Right lobe of liver (tissue), 6 donors: ENCODE data around the gene MYO10. TPM values are rescaled to one million over a fixed set of nuclear protein-coding genes. Genes with fewer than 3 reads are reported as not detected.
A peak's percentile ranks its signal among the peaks of the same experiment; 100 is the strongest.

Experiments
- ATAC-seq, 4 donors: fragments of 200-7000 bp; cut with Tn5 transposase; one replicate each; pipeline ENCODE4 v1.9.1; 2020; ENCODE audit warnings: mild to moderate bottlenecking in 4 of 4, moderate library complexity in 4 of 4
- DNase-seq, 3 donors: peaks; one replicate each; pipeline ENCODE4 v3.0.0-alpha.2; 2020
- H3K27ac ChIP-seq, 3 donors: fragments of 200-600 bp; one replicate each; pipeline ENCODE4 v1.8.0; 2022
- H3K27me3 ChIP-seq, 2 donors: fragments of 200-600 bp; one replicate each; pipeline ENCODE4 v1.8.0; 2022
- H3K36me3 ChIP-seq, 4 donors: fragments of 200-600 bp; sonication (generic) in 1 of 4; one replicate each; pipeline versions ENCODE4 v1.5.1 to v1.8.0; 2017 to 2022; ENCODE audit warnings: control low read depth in 1 of 4
- H3K4me1 ChIP-seq, 4 donors: fragments of 200-600 bp; sonication (generic) in 1 of 4; one replicate each; pipeline versions ENCODE4 v1.5.1 to v1.8.0; 2017 to 2022; ENCODE audit warnings: control low read depth in 1 of 4
- H3K4me3 ChIP-seq, 3 donors: fragments of 200-600 bp; one replicate each; pipeline ENCODE4 v1.8.0; 2022
- H3K9me3 ChIP-seq, 4 donors: fragments of 200-600 bp; sonication (generic) in 1 of 4; one replicate each; pipeline versions ENCODE4 v1.5.1 to v1.8.0; 2017 to 2022; ENCODE audit warnings: control low read depth in 1 of 4
- POLR2A ChIP-seq: fragments of 450-650 bp; IDR thresholded peaks from one replicate; pipeline ENCODE4 v1.6.1; 2017; ENCODE audit warnings: antibody characterized with exemption, mild to moderate bottlenecking
- WGBS: methylation state at CpG from one replicate; pipeline ENCODE4 v1.1.6; 2018; ENCODE audit warnings: low coverage, low lambda C conversion rate; ENCODE audit not compliant: insufficient coverage; ENCODE audit errors: missing lambda C conversion rate; 5-methylcytosine and 5-hydroxymethylcytosine counted together
- intact Hi-C, 2 donors: fragments of 100-400 bp; cut with DNase I; formaldehyde crosslinking; loops; one replicate each; pipeline versions ENCODE4 v1.11.2 to v1.14.1; 2022
- total RNA-seq, 6 experiments: library from RNA; depleted of rRNA in 2 of 6; stranded (reverse); fragments of >200 nt in 2 of 6; fragmentation: NEBNext Ultra II Directional in 3 of 6; extraction: Animal tissue kit (Norgen Biotek cat#: 25700) in 3 of 6; gene quantifications; one replicate each; pipeline versions ENCODE4 v1.1.0 to v1.2.4, GENCODE V29; 2016 to 2023
- TF ChIP-seq, protein P1 (sequence below), 4 donors: fragments of 200-600 bp in 3 of 4; fragments of 450-650 bp in 1 of 4; IDR thresholded peaks; one replicate each; pipeline versions ENCODE4 v1.5.1 to v1.8.0; 2016 to 2022; ENCODE audit warnings: antibody characterized with exemption in 4 of 4, mild to moderate bottlenecking in 2 of 4
- donor health status: DM: no; HTN: yes; CAD: no.
- donor health status: DM: no; HTN: no; CAD: no.
- donor health status: DM: no; HTN: no; CAD: no.
- donor health status: DM: no; HTN: yes; CAD: no.
- donor health status: DM: no; HTN: yes; CAD: no.

The MYO10 gene
- total RNA-seq, 6 experiments from 2014 or later: 3.9 to 13.1 (median 6.9) TPM

DNA sequence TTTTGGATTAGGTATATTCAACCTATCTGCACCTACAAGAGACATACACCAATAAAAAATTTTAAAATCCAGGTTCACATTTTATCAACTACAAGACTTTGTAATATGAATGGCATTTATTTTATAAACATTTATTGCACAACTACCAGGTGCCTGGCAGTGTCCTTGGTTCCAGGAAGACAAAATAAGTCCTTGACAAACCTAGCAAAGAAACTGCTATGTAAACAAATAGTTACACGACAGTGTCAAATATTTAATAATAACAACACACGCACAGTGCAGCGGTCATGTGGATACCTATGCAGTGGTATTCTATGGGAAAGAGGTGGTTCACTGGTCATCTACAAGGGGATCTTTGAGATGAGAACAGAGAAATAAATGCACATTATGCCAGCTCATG is 120.7 kb downstream of the MYO10 start:
- intact Hi-C loops: no loop called here
- H3K27ac ChIP-seq: no peak overlapping the region
- no peaks in the 10 kb centered on the region for H3K9me3 ChIP-seq
- H3K27me3 ChIP-seq: no peaks in the 10 kb centered on the region
- WGBS: 33% methylated on average over 3 of the region's 3 CpGs
- H3K36me3 ChIP-seq: no peaks in the 10 kb centered on the region
- no peak for ATAC-seq
- peaks cover 0 to 11% (median 0%) of the 10 kb centered on the region in 4 donors for H3K4me1 ChIP-seq
- TF ChIP-seq, protein P1, sequence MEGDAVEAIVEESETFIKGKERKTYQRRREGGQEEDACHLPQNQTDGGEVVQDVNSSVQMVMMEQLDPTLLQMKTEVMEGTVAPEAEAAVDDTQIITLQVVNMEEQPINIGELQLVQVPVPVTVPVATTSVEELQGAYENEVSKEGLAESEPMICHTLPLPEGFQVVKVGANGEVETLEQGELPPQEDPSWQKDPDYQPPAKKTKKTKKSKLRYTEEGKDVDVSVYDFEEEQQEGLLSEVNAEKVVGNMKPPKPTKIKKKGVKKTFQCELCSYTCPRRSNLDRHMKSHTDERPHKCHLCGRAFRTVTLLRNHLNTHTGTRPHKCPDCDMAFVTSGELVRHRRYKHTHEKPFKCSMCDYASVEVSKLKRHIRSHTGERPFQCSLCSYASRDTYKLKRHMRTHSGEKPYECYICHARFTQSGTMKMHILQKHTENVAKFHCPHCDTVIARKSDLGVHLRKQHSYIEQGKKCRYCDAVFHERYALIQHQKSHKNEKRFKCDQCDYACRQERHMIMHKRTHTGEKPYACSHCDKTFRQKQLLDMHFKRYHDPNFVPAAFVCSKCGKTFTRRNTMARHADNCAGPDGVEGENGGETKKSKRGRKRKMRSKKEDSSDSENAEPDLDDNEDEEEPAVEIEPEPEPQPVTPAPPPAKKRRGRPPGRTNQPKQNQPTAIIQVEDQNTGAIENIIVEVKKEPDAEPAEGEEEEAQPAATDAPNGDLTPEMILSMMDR (IDR thresholded peaks at IDR 0.05): no peak
- no peak for TF ChIP-seq POLR2A
- H3K4me3 ChIP-seq: no peak overlapping the region
- DNase-seq: no peak

- ATAC-seq: peak in 1 of 4 donors; percentile 41
- Histone ChIP-seq H3K4me1 (peaks cover 0 to 11% (median 0%) of the 10 kb centered on the region in 4 donors), H3K9me3 (no peaks in the 10 kb centered on the region), H3K27me3 (no peaks in the 10 kb centered on the region), H3K4me3 (no peak overlapping the region), H3K27ac (no peak overlapping the region), H3K36me3 (no peaks in the 10 kb centered on the region)
- intact Hi-C loops: no loop called here
- TF ChIP-seq, protein P1 (IDR thresholded peaks at IDR 0.05): no peak
- DNase-seq: no peak
- 70% methylated on average over 3 of the region's 4 CpGs for WGBS
These were observed 123.2 kb downstream of the MYO10 start for GRCh38 chr5:16812911-16813310.

DNA sequence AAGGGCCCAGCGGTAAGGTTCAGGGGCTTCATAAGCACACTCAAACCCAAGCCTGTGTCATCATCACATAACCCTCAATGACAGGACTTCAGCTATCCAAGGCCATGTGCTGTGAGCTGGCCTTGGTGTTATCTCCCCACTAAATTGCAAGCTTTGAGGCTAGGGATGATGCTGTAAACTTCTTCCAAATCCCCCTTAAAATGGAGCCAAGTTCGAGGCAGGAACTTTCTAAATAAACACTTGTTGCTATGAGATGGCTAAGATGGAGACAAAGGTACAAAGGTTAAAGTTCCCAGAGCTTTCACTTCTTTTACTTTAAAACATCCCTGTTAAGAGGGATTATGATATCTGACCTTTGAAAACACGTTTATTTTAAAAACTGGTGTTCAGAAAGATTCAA is 123.6 kb downstream of the MYO10 start:
- ATAC-seq (peak in 3 of 4 donors; percentile 20 to 41 (median 26)), DNase-seq (no peak)
- no peaks in the 10 kb centered on the region for H3K36me3 ChIP-seq
- H3K4me3 ChIP-seq: no peak overlapping the region
- intact Hi-C loops: no loop called here
- no peak overlapping the region for H3K27ac ChIP-seq
- 23% methylated on average over 2 of the region's 3 CpGs for WGBS
- no peaks in the 10 kb centered on the region for H3K9me3 ChIP-seq
- TF ChIP-seq, protein P1 (IDR thresholded peaks at IDR 0.05): no peak
- no peak for TF ChIP-seq POLR2A
- H3K4me1 ChIP-seq: peaks cover 0 to 11% (median 0%) of the 10 kb centered on the region in 4 donors
- H3K27me3 ChIP-seq: no peaks in the 10 kb centered on the region

DNA sequence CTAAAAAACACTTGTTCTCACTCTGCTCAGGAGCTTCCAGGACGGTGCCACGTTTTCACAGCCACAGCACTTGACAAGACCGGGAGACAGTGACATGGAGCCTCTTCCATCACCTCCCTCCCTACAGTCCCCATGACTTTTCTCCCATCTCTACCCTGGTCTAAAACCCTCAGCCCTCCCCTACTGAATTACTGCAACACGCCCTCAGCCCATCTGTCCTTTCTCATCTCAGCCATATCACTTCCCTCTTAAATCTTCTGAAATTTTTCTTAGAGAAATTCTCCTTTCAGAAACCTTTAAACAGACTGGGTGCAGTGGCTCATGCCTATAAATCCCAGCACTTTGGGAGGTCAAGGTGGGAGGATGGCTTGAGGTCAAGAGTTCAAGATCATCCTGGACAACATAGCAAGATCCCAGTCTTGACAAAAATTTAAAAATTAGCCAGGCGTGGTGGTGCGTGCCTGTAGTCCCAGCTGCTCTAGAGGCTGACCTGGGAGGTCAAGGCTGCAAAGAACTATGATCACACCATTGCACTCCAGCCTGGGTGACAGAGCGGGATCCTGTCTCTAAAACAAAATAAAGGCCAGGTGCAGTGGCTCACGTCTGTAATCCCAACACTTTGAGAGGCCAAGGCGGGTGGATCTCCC is 125.8 kb downstream of the MYO10 start:
- intact Hi-C loops: no loop called here
- DNase-seq (no peak), ATAC-seq (no peak)
- Histone ChIP-seq H3K27me3 (no peaks in the 10 kb centered on the region), H3K4me1 (peaks cover 0 to 10% (median 0%) of the 10 kb centered on the region in 4 donors), H3K36me3 (no peaks in the 10 kb centered on the region), H3K27ac (no peak overlapping the region), H3K4me3 (no peak overlapping the region), H3K9me3 (no peaks in the 10 kb centered on the region)
- TF ChIP-seq, protein P1 (IDR thresholded peaks at IDR 0.05): no peak
- TF ChIP-seq POLR2A: no peak
- WGBS: 54% methylated on average over 8 of the region's 9 CpGs
